Measurements from ENCODE around the gene HMCN2. TPM values are rescaled to one million over a fixed set of nuclear protein-coding genes. Genes with fewer than 3 reads are reported as not detected.
A peak's percentile ranks its signal among the peaks of the same experiment; 100 is the strongest.

HMCN2 gene
- total RNA-seq, 1 experiment from 2014 or later: not detected

DNA sequence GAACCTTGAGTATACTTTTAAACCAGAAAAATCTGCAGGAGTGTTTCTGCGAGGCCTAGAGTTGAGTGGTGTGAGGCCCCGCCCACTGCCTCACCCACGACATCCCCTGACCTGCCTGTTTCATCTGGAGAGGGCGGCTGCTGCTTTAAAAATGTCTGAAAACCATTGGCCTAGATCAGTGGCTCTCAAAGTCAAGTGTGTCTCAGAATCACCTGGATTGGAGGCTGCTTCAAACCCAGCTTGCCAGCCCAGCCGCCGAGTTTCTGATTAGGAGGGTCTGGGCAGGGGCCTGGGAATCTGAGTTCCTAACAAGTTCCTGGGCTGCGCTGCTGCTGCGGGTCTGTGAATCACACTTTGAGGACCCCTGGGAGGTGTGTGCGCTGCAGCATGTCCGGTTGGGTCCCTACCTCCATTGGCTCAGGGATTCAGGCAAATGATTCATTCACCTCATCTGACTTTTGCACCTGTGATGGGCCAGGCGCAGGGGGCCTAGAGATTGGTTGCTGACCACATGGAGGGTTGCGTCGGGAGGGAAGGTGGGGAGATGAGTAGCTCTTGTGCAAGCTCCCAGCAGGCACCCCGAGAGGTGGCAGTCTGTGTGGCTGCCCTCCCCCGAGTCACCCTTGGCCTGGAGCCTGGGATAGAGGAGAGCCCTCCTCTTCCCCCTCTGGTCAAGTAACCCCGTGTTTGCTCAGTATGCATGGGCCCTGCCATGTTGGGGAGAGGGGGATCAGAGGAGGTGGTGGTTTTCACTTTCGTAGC lies 27.6 kb upstream of the HMCN2 start:
- H3K27ac Mint-ChIP-seq (ENCODE audit: low read depth, unreplicated experiment): no peak overlapping the region
- intact Hi-C loops (cut with micrococcal nuclease): loop anchor here (5.0 kb wide), 1 partner anchor 351 kb away; no protein-coding TSS in a partner anchor
- H3K4me1 Mint-ChIP-seq (ENCODE audit: insufficient read depth, unreplicated experiment): peaks cover 9% of the 10 kb centered on the region

DNA sequence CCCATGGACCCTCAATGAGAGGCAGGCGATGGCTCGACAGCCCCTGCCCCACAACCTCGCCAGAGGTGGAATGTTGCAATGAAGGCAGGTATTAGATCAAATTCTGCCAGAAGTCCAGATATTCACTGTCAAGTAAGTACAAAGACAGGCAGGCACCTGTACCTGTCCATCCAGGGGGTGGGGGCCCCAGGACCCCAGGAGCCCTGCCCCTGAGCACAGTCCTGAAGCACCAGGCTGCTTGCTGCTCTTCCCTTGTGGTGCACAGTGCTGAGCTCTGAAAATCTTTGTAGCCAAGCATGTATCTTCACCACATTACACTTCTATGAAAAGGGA lies 26.2 kb upstream of the HMCN2 start:
- intact Hi-C loops (cut with micrococcal nuclease): loop anchor here (5.0 kb wide), 1 partner anchor 352 kb away; no protein-coding TSS in a partner anchor
- BruUV-seq (replicated peaks): no TSS peak

More for the DNA sequence above, 27.6 kb upstream of the HMCN2 start:
- H3K9me3 Mint-ChIP-seq (ENCODE audit: unreplicated experiment): no peaks in the 10 kb centered on the region
- BruUV-seq (replicated peaks): no TSS peak
- TF ChIP-seq, protein P1, sequence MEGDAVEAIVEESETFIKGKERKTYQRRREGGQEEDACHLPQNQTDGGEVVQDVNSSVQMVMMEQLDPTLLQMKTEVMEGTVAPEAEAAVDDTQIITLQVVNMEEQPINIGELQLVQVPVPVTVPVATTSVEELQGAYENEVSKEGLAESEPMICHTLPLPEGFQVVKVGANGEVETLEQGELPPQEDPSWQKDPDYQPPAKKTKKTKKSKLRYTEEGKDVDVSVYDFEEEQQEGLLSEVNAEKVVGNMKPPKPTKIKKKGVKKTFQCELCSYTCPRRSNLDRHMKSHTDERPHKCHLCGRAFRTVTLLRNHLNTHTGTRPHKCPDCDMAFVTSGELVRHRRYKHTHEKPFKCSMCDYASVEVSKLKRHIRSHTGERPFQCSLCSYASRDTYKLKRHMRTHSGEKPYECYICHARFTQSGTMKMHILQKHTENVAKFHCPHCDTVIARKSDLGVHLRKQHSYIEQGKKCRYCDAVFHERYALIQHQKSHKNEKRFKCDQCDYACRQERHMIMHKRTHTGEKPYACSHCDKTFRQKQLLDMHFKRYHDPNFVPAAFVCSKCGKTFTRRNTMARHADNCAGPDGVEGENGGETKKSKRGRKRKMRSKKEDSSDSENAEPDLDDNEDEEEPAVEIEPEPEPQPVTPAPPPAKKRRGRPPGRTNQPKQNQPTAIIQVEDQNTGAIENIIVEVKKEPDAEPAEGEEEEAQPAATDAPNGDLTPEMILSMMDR (IDR thresholded peaks at IDR 0.05; ENCODE audit: unreplicated experiment): no peak
- ChIA-PET POLR2A (no interaction called here), CTCF (interaction anchor here (0.6 to 9.8 kb wide), 2 partner anchors 130 to 230 kb away, joined by 3 to 62 read pairs; no protein-coding TSS in a partner anchor)
- no peak overlapping the region for H3K4me3 Mint-ChIP-seq (ENCODE audit: unreplicated experiment)
- no peak for DNase-seq (ENCODE audit: unreplicated experiment)
- no peaks in the 10 kb centered on the region for H3K36me3 Mint-ChIP-seq (ENCODE audit: insufficient read depth, unreplicated experiment)
- no peaks in the 10 kb centered on the region for H3K27me3 Mint-ChIP-seq (ENCODE audit: insufficient read depth, unreplicated experiment)

DNA sequence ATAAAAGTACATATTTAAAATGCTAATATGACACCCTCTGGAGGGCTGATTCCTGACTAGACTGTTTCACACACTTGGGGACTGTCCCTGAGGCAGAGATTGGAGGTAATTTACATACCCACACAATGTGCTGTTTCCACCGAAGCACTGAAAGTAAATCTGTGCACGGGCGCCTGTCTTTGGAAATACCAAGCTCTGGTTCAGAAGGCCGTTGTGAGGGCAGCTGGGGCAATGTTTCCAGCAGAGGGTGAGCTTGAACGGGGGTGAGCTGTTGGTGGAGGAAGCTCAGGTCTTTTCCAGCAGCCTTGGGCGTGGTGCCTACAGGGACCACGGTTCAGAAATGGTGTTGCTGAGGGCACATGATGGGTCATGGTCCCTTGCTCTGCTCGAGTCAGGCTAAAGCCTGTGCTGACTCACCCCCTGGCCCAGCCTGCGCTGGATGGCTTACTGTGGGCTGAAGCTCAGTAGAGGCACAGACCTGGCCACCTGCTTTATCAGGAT lies 25.8 kb upstream of the HMCN2 start:
- ChIA-PET POLR2A (no interaction called here), CTCF (interaction anchor here (0.5 to 9.8 kb wide), 8 partner anchors 12 to 443 kb away, joined by 3 to 62 read pairs (median 3); no protein-coding TSS in a partner anchor)
- H3K9me3 Mint-ChIP-seq (ENCODE audit: unreplicated experiment): no peaks in the 10 kb centered on the region
- TF ChIP-seq, protein P1 (IDR thresholded peaks at IDR 0.05; ENCODE audit: unreplicated experiment): no peak
- intact Hi-C loops (cut with micrococcal nuclease): loop anchor here (5.0 kb wide), 1 partner anchor 352 kb away; no protein-coding TSS in a partner anchor
- no peak overlapping the region for H3K27ac Mint-ChIP-seq (ENCODE audit: low read depth, unreplicated experiment)
- H3K36me3 Mint-ChIP-seq (ENCODE audit: insufficient read depth, unreplicated experiment): no peaks in the 10 kb centered on the region
- peaks cover 11% of the 10 kb centered on the region for H3K4me1 Mint-ChIP-seq (ENCODE audit: insufficient read depth, unreplicated experiment)
- BruUV-seq (replicated peaks): no TSS peak
- no peaks in the 10 kb centered on the region for H3K27me3 Mint-ChIP-seq (ENCODE audit: insufficient read depth, unreplicated experiment)
- no peak for DNase-seq (ENCODE audit: unreplicated experiment)
- H3K4me3 Mint-ChIP-seq (ENCODE audit: unreplicated experiment): no peak overlapping the region

More for the DNA sequence above, 26.2 kb upstream of the HMCN2 start:
- no peak overlapping the region for H3K4me3 Mint-ChIP-seq (ENCODE audit: unreplicated experiment)
- no peak overlapping the region for H3K27ac Mint-ChIP-seq (ENCODE audit: low read depth, unreplicated experiment)
- TF ChIP-seq, protein P1 (IDR thresholded peaks at IDR 0.05; ENCODE audit: unreplicated experiment): no peak
- H3K36me3 Mint-ChIP-seq (ENCODE audit: insufficient read depth, unreplicated experiment): no peaks in the 10 kb centered on the region
- H3K9me3 Mint-ChIP-seq (ENCODE audit: unreplicated experiment): no peaks in the 10 kb centered on the region
- POLR2A ChIA-PET: no interaction called here
- CTCF ChIA-PET: interaction anchor here (0.5 to 9.8 kb wide), 4 partner anchors 36 to 444 kb away, joined by 3 to 62 read pairs (median 4); no protein-coding TSS in a partner anchor
- H3K27me3 Mint-ChIP-seq (ENCODE audit: insufficient read depth, unreplicated experiment): no peaks in the 10 kb centered on the region
- H3K4me1 Mint-ChIP-seq (ENCODE audit: insufficient read depth, unreplicated experiment): peaks cover 11% of the 10 kb centered on the region
- no peak for DNase-seq (ENCODE audit: unreplicated experiment)

DNA sequence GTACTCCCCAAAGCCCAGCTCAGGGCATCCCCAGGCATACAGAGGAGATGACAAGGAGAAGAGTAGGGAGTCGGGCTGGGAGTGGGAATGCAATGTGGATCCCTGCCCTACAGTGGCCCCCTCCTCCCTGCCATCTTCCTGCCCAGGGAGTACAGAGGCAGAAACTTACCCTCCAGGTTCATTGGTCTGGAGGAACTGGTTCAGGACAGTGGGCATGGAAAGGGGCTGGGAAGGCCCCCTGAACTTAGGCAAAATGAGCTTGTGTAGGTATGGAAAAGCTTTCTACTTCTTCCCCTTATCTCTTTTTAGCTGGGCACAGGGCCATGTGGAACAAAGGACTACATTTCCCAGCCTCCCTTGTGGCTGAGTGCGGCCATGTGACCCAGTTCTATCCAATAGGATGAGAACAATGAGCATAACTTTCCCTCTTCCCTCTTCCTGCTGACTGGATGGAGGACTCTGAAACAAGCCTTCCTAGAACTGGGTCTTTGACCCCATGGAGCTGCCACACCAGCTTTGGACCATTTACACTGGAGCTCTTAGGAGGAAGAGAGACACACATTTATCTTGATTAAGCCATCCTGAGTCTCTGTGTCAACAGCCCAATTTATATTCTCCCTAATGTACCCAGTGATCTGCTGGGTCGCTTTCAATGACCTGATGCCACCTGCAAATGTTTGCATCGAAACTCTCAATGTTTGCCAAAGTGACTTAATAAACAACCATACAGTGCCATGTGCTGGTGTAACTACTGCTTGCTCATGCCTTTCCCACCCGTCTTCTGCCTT lies 25.0 kb upstream of the HMCN2 start:
- H3K27ac Mint-ChIP-seq (ENCODE audit: low read depth, unreplicated experiment): no peak overlapping the region
- DNase-seq (ENCODE audit: unreplicated experiment): peak; percentile 76
- ChIA-PET CTCF (interaction anchor here (0.5 to 9.8 kb wide), 12 partner anchors 13 to 442 kb away, joined by 3 to 62 read pairs (median 3); no protein-coding TSS in a partner anchor), POLR2A (no interaction called here)
- BruUV-seq (replicated peaks): no TSS peak
- no peaks in the 10 kb centered on the region for H3K27me3 Mint-ChIP-seq (ENCODE audit: insufficient read depth, unreplicated experiment)
- H3K9me3 Mint-ChIP-seq (ENCODE audit: unreplicated experiment): no peaks in the 10 kb centered on the region
- intact Hi-C loops (cut with micrococcal nuclease): no loop called here
- peaks cover 11% of the 10 kb centered on the region for H3K4me1 Mint-ChIP-seq (ENCODE audit: insufficient read depth, unreplicated experiment)
- no peak overlapping the region for H3K4me3 Mint-ChIP-seq (ENCODE audit: unreplicated experiment)
- TF ChIP-seq, protein P1 (IDR thresholded peaks at IDR 0.05; ENCODE audit: unreplicated experiment): no peak
- H3K36me3 Mint-ChIP-seq (ENCODE audit: insufficient read depth, unreplicated experiment): no peaks in the 10 kb centered on the region
